Dermis blood vessel endothelial cell (primary cell): ENCODE results near the gene TMEM187. TPM values are rescaled to one million over a fixed set of nuclear protein-coding genes. Genes with fewer than 3 reads are reported as not detected.

Source experiments
- DNase-seq: peaks from one replicate; pipeline ENCODE4 v3.0.0; 2010
- total RNA-seq: library from RNA; depleted of rRNA; stranded (reverse); fragments of >200 nt; gene quantifications from 2 replicates; pipeline ENCODE4 v1.2.3, GENCODE V29; 2014

The TMEM187 gene
- total RNA-seq, 1 donor from 2014 or later, result 6.0 TPM

DNA sequence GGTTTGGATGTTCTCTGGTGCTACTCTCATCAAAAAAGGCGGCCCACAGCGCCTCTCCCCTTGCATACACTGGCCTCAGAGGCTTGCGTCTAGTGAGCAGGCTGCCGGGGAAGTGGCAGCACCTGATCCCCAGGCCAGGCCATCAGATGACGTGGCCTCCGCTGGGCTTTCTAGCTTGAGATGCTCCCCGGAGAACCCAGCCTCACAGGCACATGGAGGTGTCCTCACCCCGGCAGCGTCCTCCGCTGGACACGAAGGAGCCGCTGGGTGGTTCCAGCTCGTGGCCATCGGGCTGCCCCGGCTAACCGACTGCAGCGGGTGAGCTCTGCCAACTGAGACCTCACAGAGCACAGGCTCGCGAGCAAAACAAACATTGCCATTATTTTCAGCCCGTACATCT is 34.4 kb downstream of the TMEM187 start:
- no peak for DNase-seq

GRCh38 chrX:154008521-154008920 is 36.0 kb downstream of the TMEM187 start:
- no peak for DNase-seq

DNA sequence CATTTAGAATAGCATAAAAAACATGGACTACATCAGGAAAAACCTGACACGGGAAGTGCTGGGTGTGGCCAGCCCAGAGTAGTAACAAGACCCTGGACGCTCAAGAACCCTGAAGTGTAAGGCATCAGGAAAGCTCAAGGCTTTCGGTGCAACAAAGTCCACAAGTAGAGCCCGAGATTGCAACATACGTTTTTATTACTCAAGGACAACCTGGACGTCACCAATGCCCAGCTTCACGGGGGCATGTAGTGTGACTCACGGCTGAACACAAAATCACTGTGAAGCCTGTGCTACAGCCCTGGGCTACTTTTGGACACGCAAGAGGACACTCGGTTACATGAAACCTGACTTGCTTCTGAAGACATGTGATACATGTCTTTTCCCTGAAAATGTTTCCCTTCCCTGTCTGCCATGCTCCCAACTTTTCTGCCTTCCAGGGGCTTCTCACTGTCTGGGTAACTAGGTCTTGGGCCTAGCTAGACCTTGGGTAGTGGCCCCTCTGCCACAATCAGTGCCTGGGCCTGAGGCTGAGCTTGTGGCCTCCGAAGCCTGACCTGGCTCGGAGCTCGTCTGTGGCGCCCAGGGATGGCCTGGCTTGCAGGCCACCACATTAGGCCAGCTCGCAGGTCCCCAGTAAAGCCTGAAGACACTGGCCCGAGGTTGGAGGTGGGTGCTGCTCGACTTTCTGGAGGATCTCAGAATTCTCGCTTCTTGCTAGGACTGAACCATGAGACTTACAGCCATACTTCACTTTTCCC is 38.0 kb downstream of the TMEM187 start:
- DNase-seq, result no peak

- DNase-seq, result no peak
Measured at GRCh38 chrX:154011376-154012335, 39.1 kb downstream of the TMEM187 start.

DNA sequence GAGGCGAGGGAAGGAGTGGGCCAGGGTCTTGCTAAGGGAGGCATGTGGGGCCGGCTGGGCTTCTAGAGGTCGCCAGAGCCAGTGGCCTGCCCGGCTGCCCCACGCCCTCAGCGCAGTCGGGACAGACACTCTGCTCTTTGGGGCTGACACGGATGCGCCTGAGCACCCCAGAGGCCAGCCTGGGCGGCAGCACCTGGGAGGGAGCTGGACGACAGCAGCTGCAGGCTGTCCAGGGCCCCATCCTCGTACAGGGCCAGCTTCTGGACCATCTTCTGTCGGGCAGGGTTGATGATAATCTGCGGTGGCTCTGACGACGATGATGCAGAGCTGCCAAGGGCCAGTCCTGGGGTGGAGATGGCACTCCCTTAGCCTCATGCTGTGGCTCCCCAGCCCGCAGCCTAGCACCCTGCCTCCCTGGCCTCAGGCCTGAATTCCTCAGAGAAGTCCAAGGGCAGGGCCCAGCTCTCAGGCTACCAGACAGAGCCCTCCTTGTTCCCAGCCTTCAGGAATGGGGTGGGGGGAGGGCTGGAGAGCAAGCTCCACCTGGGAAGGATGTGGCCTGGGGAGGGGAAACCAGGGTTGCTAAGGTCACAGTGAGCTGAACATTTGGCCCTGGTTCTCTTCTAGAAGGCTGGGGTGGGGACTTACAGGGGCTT is 39.9 kb downstream of the TMEM187 start:
- peak; percentile 5 for DNase-seq

- DNase-seq, result no peak
Measured at GRCh38 chrX:154013001-154013421, 40.5 kb downstream of the TMEM187 start.

- DNase-seq, result peak; percentile 54
Measured at GRCh38 chrX:154013614-154014360, 41.2 kb downstream of the TMEM187 start.

- no peak for DNase-seq
Measured at GRCh38 chrX:154014429-154015380, 42.2 kb downstream of the TMEM187 start.

GRCh38 chrX:154015581-154016264 is 43.2 kb downstream of the TMEM187 start:
- no peak for DNase-seq

DNA sequence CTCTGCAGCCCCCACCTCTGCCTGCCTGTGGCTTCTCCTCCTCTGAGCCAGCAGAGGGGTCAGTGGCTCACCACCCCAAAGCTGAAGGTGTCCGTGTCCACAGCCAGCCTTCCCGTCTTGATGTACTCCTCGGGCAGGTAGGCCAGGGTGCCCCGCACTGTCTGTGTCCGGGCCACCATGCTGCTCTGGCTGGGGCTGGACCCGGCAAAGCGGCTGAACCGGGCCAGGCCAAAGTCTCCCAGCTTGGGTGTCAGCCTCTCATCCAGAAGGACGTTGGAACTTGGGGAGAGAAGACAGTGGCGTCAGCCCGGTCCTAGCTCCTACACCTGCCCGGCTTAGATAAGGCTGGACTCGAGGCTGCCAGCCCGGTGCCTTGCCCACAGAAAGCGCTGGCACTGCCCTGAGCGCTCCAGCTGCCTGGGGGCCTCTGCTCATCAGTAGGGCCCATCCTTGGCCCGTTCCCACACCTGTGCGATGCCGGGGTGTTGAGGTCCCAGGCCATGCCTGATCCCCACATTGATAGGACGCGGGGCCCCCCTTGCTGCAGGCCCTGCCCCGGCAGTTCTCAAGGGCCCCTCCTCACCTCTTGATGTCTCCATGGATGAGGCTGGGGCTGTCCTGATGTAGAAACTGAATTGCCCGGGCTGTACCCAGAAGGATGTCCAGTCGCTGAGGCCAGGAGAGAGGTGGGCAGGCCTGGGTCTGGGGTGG is 44.0 kb downstream of the TMEM187 start:
- DNase-seq, result no peak

- no peak for DNase-seq
Measured at GRCh38 chrX:154017766-154018517, 45.4 kb downstream of the TMEM187 start.

DNA sequence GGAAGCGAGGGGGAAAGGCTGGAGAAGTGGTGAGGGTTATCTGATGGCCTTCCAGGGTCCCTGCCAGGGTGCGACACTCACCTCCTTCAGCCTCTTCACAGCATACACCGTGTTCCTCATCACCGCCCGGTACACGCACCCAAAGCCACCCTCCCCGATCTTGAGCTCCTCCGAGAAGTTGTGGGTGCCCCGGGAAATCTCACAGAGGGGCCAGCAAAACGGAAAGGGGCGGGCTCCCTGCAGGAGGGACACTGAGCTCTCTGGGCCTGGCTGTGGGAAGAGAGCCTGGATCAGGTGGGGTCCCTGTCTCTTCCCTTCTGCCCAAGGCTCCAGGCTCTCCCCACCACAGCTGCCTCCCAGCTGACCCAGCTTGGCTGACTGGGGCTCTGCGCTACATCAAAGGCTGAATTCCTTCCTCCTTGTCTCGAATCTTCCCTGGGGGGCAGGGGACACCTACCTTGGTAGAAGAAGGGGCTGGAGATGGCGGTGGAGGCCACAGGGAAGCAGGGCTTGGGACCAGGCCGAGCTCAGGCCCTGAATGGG is 46.0 kb downstream of the TMEM187 start:
- no peak for DNase-seq

GRCh38 chrX:154019061-154019621 is 46.6 kb downstream of the TMEM187 start:
- DNase-seq, result peak; percentile 27

- peak; percentile 71 for DNase-seq
Measured at GRCh38 chrX:154019633-154020528, 47.3 kb downstream of the TMEM187 start, which contains the start of gene IRAK1. Gene IRAK1, minus strand, starts transcription at chrX:154019902. Its CDS starts 90 bp downstream, at chrX:154019812.

- DNase-seq, result no peak
Measured at GRCh38 chrX:154020536-154021115, 48.1 kb downstream of the TMEM187 start.

DNA sequence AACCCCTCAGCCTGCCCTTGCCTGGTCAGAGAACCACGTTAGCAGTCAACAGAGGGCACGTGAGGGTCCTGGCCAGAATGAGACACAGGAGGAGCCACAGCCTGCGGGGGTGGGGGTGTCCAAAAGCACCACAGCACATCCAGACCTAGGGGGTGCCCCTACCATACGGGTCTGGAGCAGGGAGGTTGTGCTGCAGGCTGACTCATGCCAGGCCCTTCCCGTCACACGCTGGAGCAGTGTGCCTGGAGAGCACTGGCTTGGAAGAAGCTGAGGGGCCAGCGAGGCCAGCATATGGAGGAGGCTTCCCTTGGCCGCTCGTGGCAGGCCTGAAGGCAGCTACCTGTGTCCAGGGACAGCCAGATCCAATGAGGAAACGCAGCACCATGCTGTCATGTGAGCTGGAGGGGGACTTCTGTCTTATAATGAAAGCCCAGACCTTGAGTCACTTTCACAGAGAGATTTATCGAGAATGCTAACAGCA is 48.6 kb downstream of the TMEM187 start:
- peak; percentile 75 for DNase-seq

DNA sequence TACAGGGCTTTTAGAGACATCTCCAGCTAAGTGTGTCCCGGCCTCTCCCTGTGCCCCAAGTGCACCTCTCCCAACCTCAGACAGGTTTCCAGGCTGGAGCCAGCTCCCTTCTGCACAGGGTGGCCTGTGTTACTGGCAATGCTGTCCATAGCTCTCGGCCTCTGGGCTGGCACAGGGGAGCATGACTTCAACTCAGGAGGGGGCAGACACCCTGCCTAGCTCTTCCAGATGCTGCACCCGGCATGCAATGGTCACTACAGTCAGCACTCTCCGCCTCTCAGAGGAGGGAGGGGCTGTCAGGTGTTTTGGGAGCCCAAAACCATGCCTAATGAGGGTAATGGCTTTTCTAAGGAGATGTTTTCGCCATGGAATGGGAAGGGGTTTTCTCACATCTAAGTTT is 49.6 kb downstream of the TMEM187 start:
- DNase-seq, result no peak
